NCI-H128 (cell line): ENCODE data around the gene CNTN3.

Experiments used
- DNase-seq: peaks from one replicate; lab custom pipeline; 2025; ENCODE audit not compliant: unreplicated experiment; lab: John Stamatoyannopoulos, UW

Gene CNTN3

DNA sequence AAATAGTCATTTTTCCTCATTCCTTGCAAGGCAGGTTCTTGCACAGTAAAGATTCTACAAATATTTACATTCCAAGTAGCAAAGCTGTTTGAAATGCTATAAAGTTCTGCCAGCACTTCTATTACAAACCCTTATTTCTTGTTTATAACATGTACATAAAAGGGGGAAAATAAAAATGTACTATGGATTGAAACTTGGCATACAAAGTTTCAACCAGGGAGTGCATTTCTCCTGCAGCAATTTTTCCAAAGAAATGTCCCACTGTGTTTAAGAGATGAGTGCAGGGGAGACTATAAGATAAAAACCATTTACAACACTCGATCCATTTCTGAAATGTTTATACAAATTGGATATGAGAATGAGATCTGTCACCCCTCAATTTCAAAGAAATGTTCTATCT is 3.3 kb downstream of the CNTN3 start:
- no peak for DNase-seq

DNA sequence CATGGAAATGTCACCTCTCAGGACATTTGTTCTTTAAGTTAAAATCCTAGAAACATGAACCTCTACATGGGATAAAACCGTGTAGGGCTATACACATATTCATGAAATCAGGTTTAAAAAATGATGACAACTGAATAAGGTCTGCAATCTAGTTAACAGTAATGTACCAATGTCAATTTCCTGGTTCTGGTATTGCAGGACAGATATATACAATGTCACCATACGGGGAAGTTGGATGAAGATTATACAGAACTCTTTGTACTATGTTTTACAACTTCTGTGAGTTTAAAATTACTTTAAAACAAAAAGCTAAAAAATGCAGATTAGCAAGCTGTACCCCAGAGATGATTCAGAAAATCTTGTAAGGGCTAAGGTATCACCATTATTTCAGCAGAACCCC is 6.7 kb downstream of the CNTN3 start:
- DNase-seq, result no peak

DNA sequence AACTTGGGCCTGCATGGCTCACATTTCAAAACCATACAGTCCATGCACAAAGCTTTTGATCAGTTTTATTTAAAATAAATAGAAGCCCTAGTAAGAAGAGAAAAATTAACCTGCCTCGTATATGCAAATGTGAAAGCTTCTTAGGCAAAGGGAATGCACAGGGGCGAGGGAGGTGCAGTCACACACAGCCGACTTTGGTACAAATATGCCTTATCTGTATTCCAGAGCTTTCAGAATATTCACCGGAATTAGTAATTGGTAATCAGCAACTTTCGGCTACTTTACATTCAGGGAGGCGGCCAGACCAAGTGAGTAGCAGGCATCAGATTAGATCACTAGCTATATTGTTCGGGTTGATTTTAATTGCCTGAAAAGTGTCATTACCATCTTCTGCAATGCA is 7.5 kb downstream of the CNTN3 start:
- DNase-seq, result no peak

DNA sequence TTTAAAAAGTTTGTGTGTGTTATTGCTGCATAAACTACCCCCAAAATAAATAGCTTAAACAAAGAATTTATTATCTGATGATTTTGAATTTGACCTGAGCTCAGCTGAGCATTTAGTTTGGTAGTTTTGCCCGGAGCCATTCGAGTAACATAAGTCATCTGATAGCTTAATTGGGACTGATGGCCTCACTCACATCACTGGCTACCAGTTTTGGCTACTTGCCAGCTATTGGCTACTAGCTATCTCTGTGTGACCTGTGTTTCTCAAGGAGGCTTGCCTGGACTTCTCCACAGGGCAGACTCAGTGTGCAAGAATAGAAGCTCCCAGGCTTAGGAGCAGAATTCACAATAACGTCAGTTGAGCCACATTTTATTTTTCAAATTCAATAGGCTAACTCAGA is 9.0 kb downstream of the CNTN3 start:
- DNase-seq, result no peak

DNA sequence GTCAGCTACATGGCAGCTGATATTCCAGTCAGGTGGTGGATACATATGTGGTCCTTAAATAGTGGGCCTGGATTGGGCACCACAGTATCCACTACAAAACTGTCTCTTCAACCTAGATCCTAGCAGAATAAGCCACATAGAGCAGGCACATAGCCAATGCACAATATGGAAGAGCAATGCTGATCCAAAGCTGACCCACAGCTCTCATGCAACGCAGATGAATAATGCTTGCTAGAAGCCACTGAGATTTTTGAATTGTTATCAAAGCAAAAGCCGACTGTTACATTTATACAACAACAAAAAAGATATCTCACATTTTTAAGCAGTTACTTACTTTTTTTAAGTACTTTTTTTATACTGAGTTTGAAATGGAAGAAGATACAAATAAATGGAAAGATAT is 11.2 kb downstream of the CNTN3 start:
- no peak for DNase-seq

DNA sequence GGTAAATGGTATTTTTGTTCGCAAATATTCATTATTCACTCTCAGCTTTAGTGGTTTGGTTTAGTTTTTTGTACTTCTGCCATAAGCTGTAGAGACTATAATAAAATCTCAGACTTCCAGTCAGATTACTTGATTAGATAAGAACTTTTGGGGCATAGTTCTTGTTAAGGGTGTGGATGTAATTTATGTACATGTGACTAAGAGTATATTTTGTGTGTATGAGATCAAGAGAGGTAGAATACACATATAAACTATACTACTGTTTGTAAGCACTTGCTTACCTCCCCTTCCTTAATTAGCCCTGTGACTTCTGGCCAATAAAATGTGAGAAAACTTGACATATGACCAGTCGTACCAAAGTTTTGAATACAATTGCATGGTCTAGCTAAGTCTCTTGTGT is 12.0 kb downstream of the CNTN3 start:
- no peak for DNase-seq

DNA sequence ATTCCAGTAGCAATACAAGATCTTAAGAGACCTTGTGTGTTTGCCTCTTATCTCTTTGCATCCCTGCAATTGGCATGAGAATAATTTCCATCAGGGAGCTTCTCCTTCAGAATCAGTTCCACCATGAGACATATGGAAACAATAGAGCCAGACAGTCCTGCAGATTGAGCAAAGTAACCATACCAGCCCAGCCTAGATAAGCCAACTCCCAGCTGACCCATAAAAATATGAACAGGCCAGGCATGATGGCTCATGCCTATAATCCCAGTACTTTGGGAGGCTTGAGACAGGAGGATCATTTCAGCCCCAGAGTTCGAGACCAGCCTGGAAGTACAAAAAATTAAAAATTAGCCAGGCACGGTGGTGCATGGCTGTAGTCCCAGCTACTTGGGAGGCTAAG is 12.7 kb downstream of the CNTN3 start:
- no peak for DNase-seq

DNA sequence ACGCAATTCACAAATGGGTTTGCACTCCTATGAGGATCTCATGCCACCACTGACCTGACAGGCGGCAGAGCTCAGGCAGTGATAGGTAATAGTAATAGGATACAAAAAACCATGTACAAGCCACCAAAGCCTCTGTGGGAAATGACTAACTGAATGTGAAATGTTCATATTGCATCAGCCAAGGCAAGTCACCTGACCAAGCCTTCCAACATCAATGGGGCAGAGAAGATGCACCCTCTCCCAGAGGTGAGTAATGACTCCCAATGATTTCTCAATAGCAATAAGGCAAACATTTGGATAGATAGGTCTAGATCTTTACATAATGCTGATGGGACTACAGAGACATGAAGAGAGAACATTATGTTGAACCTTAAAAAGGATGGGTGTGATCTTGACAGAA is 14.9 kb downstream of the CNTN3 start:
- DNase-seq, result no peak

DNA sequence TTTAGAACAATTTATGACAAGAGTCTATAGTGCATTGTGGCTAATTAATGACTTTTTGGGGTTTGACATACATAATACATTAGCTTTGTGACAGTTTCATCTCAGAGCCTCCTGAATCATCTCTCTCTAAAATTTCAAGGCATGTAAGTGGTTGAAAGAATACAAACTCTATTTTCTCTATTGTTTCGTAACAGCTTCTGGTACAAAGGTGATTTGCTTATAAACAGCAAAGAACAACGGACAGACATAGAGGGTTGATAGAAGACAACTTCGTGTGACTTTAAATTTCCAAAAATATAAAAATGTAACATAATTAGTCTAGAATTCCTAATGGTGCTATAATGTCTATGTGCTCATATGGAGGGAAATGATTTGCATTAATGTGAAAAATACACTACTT is 21.3 kb downstream of the CNTN3 start:
- no peak for DNase-seq

DNA sequence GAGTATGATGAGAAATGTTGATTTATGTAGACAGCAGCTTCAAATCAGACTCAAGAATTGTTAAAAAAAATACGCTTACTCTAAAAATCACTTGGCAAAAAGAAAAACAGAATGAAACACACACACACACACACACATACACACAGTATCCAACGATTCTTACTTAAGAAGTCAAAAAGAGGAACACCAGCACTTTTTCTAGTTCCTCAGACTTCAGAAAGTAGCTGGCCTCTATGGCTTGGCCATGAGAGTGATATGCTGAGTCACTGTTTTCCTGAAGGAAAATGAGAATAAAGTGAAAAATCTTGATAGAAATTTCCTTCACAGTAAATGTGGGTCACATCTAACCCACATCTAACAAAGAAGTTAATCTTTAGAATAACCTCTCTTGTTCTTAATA is 22.1 kb downstream of the CNTN3 start:
- DNase-seq, result no peak

DNA sequence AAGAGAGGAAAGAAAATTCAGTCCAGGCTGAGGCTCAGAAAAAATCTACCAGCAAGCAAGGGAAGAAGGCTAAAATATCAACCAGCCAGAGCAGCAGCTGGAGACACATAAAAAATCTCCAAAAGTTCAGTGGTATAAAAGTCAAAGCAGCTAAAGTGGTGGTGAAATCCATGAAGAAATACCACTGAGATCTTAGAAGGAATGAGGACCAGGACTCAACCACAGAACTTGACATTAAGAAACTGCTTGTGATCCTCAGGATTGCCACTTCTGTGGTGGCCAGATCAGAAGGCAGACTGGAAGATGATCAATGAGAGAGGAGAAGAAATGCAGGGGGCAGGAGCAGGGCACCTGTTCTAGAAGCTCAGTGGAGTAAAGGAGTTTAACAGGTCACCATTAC is 22.5 kb downstream of the CNTN3 start:
- DNase-seq, result no peak

DNA sequence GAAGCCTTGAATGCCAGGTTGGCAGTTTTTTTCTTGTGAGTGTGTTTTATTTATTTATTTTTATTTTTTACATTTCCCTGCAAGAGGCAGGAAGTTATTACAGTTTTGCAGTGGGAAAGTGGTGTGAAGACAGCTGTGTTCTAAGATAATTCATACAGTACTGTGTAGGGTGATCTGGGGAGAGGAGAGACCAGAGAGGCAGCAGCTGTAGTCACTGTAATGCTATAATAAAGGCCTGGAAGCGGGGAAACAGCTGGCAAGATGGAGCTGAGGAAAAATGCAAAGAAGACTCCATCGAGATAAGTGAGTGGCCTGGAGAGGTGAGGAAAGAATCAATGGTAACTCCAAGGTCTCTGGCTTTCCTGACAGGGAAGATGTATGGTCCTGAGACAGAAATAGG is 23.1 kb downstream of the CNTN3 start:
- DNase-seq, result no peak

DNA sequence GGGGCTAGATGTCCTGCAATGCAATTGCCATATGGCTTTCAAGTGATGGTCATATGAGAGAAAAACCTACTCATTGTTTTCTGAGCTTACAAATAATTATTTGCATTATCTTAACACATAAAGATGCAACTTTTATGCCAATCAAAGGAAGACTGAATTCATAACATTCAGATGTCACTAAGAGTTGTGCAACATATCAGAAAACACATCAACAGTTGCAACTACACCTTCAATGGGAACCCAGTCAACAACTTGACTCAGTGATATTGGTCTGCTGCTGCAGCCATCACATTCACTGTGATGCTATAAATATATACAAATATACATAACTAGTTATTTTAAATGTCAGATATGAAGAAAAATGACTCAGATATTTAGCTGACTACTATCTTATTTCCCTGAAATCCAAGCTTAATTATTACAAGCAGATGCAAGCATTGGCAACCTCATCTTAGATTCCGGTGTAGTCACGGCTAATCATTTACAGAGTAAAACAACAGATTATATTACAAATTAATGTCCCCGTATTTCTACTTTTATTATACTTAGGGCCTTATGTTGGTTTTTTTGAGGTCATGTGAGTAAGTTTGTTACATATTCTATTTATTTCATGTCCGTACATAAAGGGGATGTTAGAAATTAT is 23.7 kb downstream of the CNTN3 start:
- DNase-seq, result no peak

DNA sequence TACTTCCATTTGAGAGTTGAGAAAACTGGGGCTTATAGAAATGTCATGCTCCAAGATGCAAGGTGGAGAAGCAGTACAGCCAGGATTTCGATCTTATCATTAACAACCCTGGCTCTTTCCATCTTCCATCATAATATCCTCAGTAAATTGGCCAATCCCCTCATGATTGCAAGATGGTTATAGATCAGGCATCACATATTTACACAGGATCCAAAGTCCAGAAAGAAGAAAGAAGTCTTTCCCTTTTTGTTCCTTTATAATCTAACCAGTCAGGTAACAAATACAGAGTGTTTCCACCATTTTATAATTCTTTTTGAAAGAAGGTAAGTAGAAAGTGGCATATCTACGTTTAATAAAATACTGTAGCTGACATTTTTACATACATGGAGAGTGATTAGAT is 29.7 kb downstream of the CNTN3 start:
- no peak for DNase-seq

DNA sequence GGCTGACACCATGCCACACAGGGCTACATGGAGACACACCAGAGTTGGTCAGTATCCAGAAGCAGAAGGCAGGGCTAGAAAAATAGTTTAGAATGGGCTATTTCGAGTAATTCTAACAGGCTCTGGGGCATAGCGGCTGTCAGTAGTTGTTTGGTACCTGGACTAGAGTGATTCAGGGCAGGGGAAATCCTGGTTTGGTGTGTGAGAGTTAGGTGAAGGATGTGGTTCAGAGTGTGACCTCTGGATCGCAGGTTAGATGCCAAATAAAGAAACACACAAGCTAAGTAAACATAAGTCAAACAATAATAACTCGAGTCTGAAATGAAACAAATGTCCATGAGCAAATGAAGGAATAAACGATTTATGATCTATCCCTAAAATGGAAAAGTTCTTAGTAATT is 31.5 kb downstream of the CNTN3 start:
- no peak for DNase-seq

DNA sequence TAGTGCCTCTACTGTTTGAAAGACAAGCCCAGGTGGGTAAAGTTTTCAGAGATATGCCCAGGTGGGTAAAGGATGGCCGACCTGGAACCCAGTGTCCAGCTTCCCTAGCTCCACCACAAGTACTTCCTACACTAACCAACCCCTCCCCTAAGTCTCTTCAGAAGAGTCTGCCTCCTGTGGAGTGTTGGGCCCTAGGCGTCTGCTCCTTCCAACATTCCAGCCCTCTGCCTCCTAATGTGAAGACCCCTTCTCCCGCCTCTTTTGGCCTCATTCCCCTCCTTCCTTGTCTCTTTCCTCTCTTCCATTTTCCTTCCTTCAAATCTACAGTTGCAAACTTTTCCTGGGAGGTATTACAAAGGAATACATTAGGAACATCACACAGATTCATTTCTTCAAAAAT is 38.6 kb downstream of the CNTN3 start:
- DNase-seq, result no peak

DNA sequence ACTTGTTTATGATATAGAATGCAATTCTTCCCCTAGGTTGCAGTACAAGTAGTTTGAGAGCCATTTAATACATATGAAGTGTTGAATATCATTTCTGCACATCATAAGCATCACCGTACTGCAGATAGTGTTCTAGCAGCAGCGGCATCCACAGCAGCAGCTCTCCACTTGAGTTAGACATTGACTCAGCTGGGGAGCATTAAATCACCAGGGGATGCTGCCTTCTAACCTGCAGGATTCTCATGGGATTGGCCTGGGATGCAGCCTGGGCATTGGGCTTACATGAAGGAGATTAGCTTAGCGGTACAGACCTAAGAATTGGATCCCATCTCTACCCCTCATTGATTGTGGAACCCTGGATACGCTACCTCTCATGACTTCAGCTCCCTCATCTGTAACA is 43.3 kb downstream of the CNTN3 start:
- no peak for DNase-seq
